Activated CD4-positive, alpha-beta T cell treated with anti-CD3 and anti-CD28 coated beads for 4 hours (primary cell): ENCODE results near the gene FAM50B.

Experiments
- DNase-seq, 2 donors: peaks; one replicate each; pipeline ENCODE4 v3.0.0-alpha.2; 2020

The FAM50B gene

GRCh38 chr6:3875486-3875885 lies 26.3 kb downstream of the FAM50B start:
- DNase-seq, result no peak

GRCh38 chr6:3876101-3876500 lies 26.9 kb downstream of the FAM50B start:
- no peak for DNase-seq

- no peak for DNase-seq
Measured at GRCh38 chr6:3876866-3877265, 27.7 kb downstream of the FAM50B start.

GRCh38 chr6:3878048-3878666 lies 29.0 kb downstream of the FAM50B start:
- no peak for DNase-seq

GRCh38 chr6:3879194-3879952 lies 30.2 kb downstream of the FAM50B start:
- DNase-seq, result no peak

GRCh38 chr6:3881711-3882421 lies 32.7 kb downstream of the FAM50B start:
- no peak for DNase-seq

GRCh38 chr6:3882431-3882830 lies 33.3 kb downstream of the FAM50B start:
- DNase-seq, result no peak

- no peak for DNase-seq
Measured at GRCh38 chr6:3882866-3883265, 33.7 kb downstream of the FAM50B start.

GRCh38 chr6:3884007-3884745 lies 35.0 kb downstream of the FAM50B start:
- DNase-seq, result no peak

- DNase-seq, result no peak
Measured at GRCh38 chr6:3885262-3886036, 36.3 kb downstream of the FAM50B start.

- no peak for DNase-seq
Measured at GRCh38 chr6:3887150-3887700, 38.1 kb downstream of the FAM50B start.

- no peak for DNase-seq
Measured at GRCh38 chr6:3888153-3888957, 39.2 kb downstream of the FAM50B start.

GRCh38 chr6:3890047-3890446 lies 40.9 kb downstream of the FAM50B start:
- DNase-seq, result no peak

- DNase-seq, result no peak
Measured at GRCh38 chr6:3891883-3892282, 42.7 kb downstream of the FAM50B start.

- DNase-seq, result no peak
Measured at GRCh38 chr6:3892603-3893002, 43.4 kb downstream of the FAM50B start.

- DNase-seq, result no peak
Measured at GRCh38 chr6:3893487-3893886, 44.3 kb downstream of the FAM50B start.

GRCh38 chr6:3893917-3894316 lies 44.7 kb downstream of the FAM50B start:
- no peak for DNase-seq

- no peak for DNase-seq
Measured at GRCh38 chr6:3894590-3895311, 45.6 kb downstream of the FAM50B start.

GRCh38 chr6:3895312-3895653 lies 46.1 kb downstream of the FAM50B start:
- no peak for DNase-seq

GRCh38 chr6:3895805-3896204 lies 46.6 kb downstream of the FAM50B start:
- no peak for DNase-seq
